ENCODE results near the gene SMIM35. TPM values are rescaled to one million over a fixed set of nuclear protein-coding genes. Genes with fewer than 3 reads are reported as not detected.

Gene SMIM35
- total RNA-seq, 1 experiment from 2014 or later = not detected

DNA sequence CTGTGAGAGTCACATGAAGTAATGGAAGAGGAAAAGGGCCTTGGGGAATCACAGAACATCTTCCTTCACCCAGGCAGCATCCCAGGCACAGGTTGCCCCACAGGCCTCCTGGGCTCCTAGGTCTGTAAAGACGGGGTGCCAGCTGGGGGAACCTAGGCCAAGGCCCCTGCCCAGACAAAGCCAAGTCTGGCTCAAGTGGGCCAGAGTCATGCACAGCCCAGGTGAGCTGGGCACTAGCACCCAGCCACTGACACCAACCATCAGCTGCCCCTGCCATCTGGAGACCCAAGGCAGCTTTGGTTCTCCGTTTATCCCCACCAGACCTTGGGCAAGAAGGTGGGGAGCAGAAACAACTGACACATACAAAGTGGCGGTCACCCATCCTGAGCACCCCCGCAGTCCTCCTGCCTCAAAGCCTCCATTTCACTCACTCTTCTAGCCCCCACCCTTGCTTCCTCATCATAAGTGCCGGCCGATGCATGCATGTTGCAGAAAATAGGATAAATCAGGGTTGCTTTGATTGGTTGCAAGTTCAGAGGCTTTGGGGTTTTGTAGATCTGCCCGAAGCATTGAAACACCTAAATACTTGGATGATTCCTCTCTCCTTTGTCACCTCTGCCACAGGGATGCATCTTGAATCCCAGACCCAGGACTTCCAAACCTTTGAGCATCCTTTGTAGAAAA is 36.4 kb downstream of the SMIM35 start (continued):
- TF ChIP-seq, protein P1, sequence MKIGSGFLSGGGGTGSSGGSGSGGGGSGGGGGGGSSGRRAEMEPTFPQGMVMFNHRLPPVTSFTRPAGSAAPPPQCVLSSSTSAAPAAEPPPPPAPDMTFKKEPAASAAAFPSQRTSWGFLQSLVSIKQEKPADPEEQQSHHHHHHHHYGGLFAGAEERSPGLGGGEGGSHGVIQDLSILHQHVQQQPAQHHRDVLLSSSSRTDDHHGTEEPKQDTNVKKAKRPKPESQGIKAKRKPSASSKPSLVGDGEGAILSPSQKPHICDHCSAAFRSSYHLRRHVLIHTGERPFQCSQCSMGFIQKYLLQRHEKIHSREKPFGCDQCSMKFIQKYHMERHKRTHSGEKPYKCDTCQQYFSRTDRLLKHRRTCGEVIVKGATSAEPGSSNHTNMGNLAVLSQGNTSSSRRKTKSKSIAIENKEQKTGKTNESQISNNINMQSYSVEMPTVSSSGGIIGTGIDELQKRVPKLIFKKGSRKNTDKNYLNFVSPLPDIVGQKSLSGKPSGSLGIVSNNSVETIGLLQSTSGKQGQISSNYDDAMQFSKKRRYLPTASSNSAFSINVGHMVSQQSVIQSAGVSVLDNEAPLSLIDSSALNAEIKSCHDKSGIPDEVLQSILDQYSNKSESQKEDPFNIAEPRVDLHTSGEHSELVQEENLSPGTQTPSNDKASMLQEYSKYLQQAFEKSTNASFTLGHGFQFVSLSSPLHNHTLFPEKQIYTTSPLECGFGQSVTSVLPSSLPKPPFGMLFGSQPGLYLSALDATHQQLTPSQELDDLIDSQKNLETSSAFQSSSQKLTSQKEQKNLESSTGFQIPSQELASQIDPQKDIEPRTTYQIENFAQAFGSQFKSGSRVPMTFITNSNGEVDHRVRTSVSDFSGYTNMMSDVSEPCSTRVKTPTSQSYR (CRISPR knock-in tag; IDR thresholded peaks at IDR 0.05) = no peak
- TF ChIP-seq, protein P2, sequence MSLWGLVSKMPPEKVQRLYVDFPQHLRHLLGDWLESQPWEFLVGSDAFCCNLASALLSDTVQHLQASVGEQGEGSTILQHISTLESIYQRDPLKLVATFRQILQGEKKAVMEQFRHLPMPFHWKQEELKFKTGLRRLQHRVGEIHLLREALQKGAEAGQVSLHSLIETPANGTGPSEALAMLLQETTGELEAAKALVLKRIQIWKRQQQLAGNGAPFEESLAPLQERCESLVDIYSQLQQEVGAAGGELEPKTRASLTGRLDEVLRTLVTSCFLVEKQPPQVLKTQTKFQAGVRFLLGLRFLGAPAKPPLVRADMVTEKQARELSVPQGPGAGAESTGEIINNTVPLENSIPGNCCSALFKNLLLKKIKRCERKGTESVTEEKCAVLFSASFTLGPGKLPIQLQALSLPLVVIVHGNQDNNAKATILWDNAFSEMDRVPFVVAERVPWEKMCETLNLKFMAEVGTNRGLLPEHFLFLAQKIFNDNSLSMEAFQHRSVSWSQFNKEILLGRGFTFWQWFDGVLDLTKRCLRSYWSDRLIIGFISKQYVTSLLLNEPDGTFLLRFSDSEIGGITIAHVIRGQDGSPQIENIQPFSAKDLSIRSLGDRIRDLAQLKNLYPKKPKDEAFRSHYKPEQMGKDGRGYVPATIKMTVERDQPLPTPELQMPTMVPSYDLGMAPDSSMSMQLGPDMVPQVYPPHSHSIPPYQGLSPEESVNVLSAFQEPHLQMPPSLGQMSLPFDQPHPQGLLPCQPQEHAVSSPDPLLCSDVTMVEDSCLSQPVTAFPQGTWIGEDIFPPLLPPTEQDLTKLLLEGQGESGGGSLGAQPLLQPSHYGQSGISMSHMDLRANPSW (CRISPR knock-in tag; conservative IDR thresholded peaks at IDR 0.05; ENCODE audit: low read depth) = no peak

DNA sequence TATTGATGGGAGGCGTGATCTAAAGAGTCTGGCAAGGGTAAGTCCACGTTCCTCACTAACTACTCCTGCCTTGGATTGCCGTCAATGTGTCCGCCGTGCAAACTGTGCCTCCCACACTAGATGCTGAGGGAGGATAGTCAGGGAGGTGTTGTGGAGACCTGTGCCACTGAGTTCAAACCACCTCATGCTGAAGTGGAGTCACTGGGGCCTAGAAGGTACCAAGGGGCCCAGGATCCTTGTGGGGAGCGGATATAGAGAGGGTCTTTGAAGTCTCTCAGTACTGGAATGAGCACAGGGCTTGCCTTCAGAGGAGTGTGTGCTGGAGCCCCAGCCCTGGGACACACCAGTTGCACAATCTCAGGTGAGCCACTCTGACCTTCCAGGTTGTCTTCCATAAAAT is 37.0 kb downstream of the SMIM35 start:
- no peaks in the 10 kb centered on the region for H3K9me3 Mint-ChIP-seq
- H3K4me3 Mint-ChIP-seq = no peak overlapping the region
- ATAC-seq (no peak), DNase-seq (ENCODE audit: low spot score) (no peak)
- POLR2A ChIA-PET = no interaction called here
- H3K4me1 Mint-ChIP-seq = peaks cover 3% of the 10 kb centered on the region; the same call in 1 of the 2 replicates
- no peaks in the 10 kb centered on the region for H3K27me3 Mint-ChIP-seq (ENCODE audit: low read depth)
- TF ChIP-seq HMGA2 (CRISPR knock-in tag; IDR thresholded peaks at IDR 0.05) (no peak), FOXP1 (CRISPR knock-in tag; IDR thresholded peaks at IDR 0.05; ENCODE audit: borderline replicate concordance) (no peak)
- H3K36me3 Mint-ChIP-seq = no peaks in the 10 kb centered on the region
- no peak overlapping the region for H3K27ac Mint-ChIP-seq
- CTCF ChIA-PET = interaction anchor here (1.4 kb wide), 1 partner anchor 241 kb away, joined by 4 read pairs; no protein-coding TSS in a partner anchor

DNA sequence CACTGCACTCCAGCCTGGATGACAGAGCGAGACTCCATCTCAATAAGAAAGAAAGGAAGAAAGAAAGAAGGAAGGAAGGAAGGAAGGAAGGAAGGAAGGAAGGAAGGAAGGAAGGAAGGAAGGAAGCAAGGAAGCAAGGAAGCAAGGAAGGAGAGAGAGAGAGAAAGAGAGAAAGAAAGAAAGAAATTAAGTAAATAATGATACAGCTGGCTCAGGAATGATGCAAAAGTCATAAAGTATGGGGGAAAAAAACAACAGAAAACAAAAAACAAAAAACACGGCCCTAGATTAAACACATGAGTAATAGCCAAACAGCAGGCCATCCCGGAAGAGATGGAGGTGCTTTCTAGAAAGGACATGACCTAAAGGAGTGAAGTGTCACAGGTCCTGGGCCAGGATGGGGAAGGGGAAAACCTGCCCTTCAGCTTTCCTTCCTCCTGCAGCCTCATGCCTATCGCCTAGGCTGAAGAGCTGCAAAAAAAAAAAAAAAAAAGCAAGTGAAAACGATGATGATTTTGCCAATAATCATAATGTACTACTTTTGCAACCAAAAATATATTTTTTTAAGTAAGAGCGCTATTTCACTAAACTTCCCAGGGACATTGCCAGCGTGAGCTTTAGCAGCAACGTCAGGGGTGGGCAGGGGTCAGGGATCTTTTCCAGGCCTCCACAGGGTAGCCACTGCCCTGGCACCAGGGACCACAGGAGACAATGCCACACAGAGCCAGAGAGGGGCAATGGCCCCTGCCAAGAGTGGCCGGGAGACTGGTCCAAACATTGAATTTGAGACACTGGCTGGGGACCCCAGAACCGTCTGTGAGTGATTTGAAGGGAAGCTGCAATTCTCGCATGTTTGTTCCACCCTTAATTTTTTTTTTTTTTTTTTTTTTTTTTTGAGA is 38.0 kb downstream of the SMIM35 start:
- no peak for DNase-seq (ENCODE audit: low spot score)
- no peaks in the 10 kb centered on the region for H3K9me3 Mint-ChIP-seq
- no peak overlapping the region for H3K4me3 Mint-ChIP-seq
- ATAC-seq = no peak
- H3K27me3 Mint-ChIP-seq (ENCODE audit: low read depth) = no peaks in the 10 kb centered on the region
- CTCF ChIA-PET = interaction anchor here (0.6 to 1.4 kb wide), 7 partner anchors 70 to 546 kb away, joined by 3 to 4 read pairs (median 3); no protein-coding TSS in a partner anchor
- H3K4me1 Mint-ChIP-seq = peaks cover 3% of the 10 kb centered on the region; the same call in 1 of the 2 replicates
- POLR2A ChIA-PET = interaction anchor here (0.6 to 0.7 kb wide), 2 partner anchors 96 to 133 kb away, joined by 3 to 5 read pairs; no protein-coding TSS in a partner anchor
- H3K36me3 Mint-ChIP-seq = no peaks in the 10 kb centered on the region
- TF ChIP-seq, protein P3, sequence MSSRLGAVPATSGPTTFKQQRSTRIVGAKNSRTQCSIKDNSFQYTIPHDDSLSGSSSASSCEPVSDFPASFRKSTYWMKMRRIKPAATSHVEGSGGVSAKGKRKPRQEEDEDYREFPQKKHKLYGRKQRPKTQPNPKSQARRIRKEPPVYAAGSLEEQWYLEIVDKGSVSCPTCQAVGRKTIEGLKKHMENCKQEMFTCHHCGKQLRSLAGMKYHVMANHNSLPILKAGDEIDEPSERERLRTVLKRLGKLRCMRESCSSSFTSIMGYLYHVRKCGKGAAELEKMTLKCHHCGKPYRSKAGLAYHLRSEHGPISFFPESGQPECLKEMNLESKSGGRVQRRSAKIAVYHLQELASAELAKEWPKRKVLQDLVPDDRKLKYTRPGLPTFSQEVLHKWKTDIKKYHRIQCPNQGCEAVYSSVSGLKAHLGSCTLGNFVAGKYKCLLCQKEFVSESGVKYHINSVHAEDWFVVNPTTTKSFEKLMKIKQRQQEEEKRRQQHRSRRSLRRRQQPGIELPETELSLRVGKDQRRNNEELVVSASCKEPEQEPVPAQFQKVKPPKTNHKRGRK (CRISPR knock-in tag; IDR thresholded peaks at IDR 0.05; ENCODE audit: borderline replicate concordance) = 0 out of 2 replicates have a peak, but pooled peaks have one; percentile 23
- TF ChIP-seq TP53 (CRISPR knock-in tag; IDR thresholded peaks at IDR 0.05) = no peak
- H3K27ac Mint-ChIP-seq = no peak overlapping the region

DNA sequence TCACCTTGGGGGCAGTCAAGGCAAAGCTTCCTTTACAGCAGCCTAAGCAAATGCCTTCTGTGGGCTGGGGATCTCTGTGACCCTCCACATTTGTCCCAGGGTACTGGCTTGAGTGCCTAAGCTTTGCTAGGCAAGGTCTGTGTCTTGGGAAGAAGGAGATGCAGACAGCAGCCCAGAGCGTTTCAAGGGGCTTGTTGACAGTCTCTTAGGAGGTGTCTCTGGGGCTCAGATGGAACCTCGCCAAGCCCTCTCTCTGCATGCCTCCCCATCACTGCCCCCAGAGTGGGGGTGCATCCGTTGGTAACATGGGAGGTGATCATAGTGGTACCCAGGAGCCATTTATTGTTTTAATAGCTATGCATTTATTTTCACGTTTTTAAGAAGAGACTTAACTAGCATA is 39.0 kb downstream of the SMIM35 start:
- CTCF ChIA-PET = interaction anchor here (1.1 to 1.8 kb wide), 2 partner anchors 10 to 240 kb away, joined by 3 to 4 read pairs; no protein-coding TSS in a partner anchor
- Mint-ChIP-seq H3K4me1 (0 out of 2 replicates have a peak, but pooled peaks cover 3% of the 10 kb centered on the region), H3K27ac (no peak overlapping the region), H3K9me3 (no peaks in the 10 kb centered on the region), H3K36me3 (no peaks in the 10 kb centered on the region), H3K4me3 (no peak overlapping the region), H3K27me3 (ENCODE audit: low read depth) (no peaks in the 10 kb centered on the region)
- POLR2A ChIA-PET = no interaction called here
- DNase-seq (ENCODE audit: low spot score) (no peak), ATAC-seq (no peak)
- no peak for TF ChIP-seq GRHL2 (CRISPR knock-in tag; IDR thresholded peaks at IDR 0.05; ENCODE audit: insufficient replicate concordance, severe bottlenecking)
- no peak for TF ChIP-seq ZNF416 (CRISPR knock-in tag; IDR thresholded peaks at IDR 0.05)
- TF ChIP-seq ZNF317 (CRISPR knock-in tag; IDR thresholded peaks at IDR 0.05; ENCODE audit: borderline replicate concordance, low read depth) = no peak
- TF ChIP-seq OVOL2 (CRISPR knock-in tag; IDR thresholded peaks at IDR 0.05; ENCODE audit: borderline replicate concordance) = no peak
- TF ChIP-seq, protein P4, sequence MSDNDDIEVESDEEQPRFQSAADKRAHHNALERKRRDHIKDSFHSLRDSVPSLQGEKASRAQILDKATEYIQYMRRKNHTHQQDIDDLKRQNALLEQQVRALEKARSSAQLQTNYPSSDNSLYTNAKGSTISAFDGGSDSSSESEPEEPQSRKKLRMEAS (CRISPR knock-in tag; IDR thresholded peaks at IDR 0.05) = no peak
